Measurements from ENCODE around the gene PPT1.
A peak's percentile ranks its signal among the peaks of the same experiment; 100 is the strongest.

Gene PPT1

GRCh38 chr1:40140211-40140973 is 43.3 kb upstream of the PPT1 start:
- no peak overlapping the region for H2BK15ac ChIP-seq (ENCODE audit: low read depth, poor library complexity, severe bottlenecking)
- H3K79me1 ChIP-seq (replicated peaks; ENCODE audit: low read length, poor library complexity, severe bottlenecking), result no peaks in the 10 kb centered on the region
- H3K4me3 ChIP-seq (ENCODE audit: insufficient read depth in 1 of 2, low read depth in 1 of 2, low read length in 2 of 2), result no peak overlapping the region
- H3K9me3 ChIP-seq (ENCODE audit: control insufficient read depth, low read length), result no peaks in the 10 kb centered on the region
- H2AFZ ChIP-seq (ENCODE audit: low read depth, low read length), result peak overlapping the region; percentile 18
- peaks cover 16 to 24% of the 10 kb centered on the region in 2 experiments for H3K27me3 ChIP-seq (ENCODE audit: control insufficient read depth in 1 of 2, insufficient read depth in 1 of 2, low read length in 2 of 2)
- H3K14ac ChIP-seq (ENCODE audit: low read length in 2 of 2), result no peak overlapping the region
- peak; percentile 68 for DNase-seq
- peaks cover 3% of the 10 kb centered on the region for H3K4me1 ChIP-seq (ENCODE audit: control insufficient read depth, insufficient read depth, low read depth, low read length)
- H3K18ac ChIP-seq (ENCODE audit: low read depth in 1 of 2, low read length in 2 of 2), result no peak overlapping the region
- H3K23ac ChIP-seq (ENCODE audit: low read length in 2 of 2), result no peak overlapping the region
- no peak overlapping the region for H3K4me2 ChIP-seq (ENCODE audit: low read length, poor library complexity, severe bottlenecking)
- H3K4ac ChIP-seq (ENCODE audit: low read depth in 1 of 2, low read length in 2 of 2), result no peak overlapping the region
- no peak overlapping the region for H2BK120ac ChIP-seq (ENCODE audit: low read depth, low read length)
- no peak overlapping the region for H3K27ac ChIP-seq (ENCODE audit: low read length, poor library complexity, severe bottlenecking)
- no peak overlapping the region for H3K9ac ChIP-seq (ENCODE audit: low read length)
- H4K8ac ChIP-seq (ENCODE audit: low read length), result peak overlapping the region; percentile 52
- no peak overlapping the region for H2BK12ac ChIP-seq (ENCODE audit: low read length in 2 of 2)
- H2AK5ac ChIP-seq (ENCODE audit: low read length, severe bottlenecking), result no peak overlapping the region
- H3K36me3 ChIP-seq (ENCODE audit: control insufficient read depth in 1 of 2, insufficient read depth in 2 of 2, low read depth in 1 of 2, low read length in 2 of 2), result no peaks in the 10 kb centered on the region
- no peak overlapping the region for H4K91ac ChIP-seq (ENCODE audit: low read length)
- WGBS, result 65% methylated on average over 4 of the region's 7 CpGs
- H2BK5ac ChIP-seq (ENCODE audit: low read depth, low read length, poor library complexity, severe bottlenecking), result no peak overlapping the region

DNA sequence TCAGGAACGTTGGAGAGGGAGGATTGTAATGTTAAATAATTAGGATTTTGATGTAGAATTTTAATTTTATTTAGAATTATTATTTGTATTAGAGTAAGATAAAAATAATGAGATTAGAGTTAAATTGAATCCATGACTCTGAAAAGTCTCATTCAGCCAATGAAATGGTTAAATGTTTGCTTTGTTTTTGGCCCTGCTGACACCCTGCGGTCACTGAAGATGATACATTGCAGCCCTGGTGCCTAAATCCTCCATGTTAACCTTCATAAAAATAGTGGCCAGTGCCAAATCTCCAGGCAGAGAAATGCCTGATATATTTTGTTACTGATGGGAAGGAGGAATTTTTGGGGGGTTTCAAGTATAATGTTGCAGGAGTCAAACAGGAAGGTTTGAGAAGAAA is 36.8 kb upstream of the PPT1 start:
- Histone ChIP-seq H2AK5ac (ENCODE audit: low read length, severe bottlenecking) (no peak overlapping the region), H3K18ac (ENCODE audit: low read depth in 1 of 2, low read length in 2 of 2) (no peak overlapping the region), H3K4me1 (ENCODE audit: control insufficient read depth, insufficient read depth, low read depth, low read length) (no peaks in the 10 kb centered on the region), H3K23ac (ENCODE audit: low read length in 2 of 2) (no peak overlapping the region), H3K27me3 (ENCODE audit: control insufficient read depth in 1 of 2, insufficient read depth in 1 of 2, low read length in 2 of 2) (peaks cover 0 to 22% of the 10 kb centered on the region in 2 experiments), H2BK5ac (ENCODE audit: low read depth, low read length, poor library complexity, severe bottlenecking) (no peak overlapping the region), H3K4me3 (ENCODE audit: insufficient read depth in 1 of 2, low read depth in 1 of 2, low read length in 2 of 2) (no peak overlapping the region), H3K79me1 (replicated peaks; ENCODE audit: low read length, poor library complexity, severe bottlenecking) (no peaks in the 10 kb centered on the region), H3K4me2 (ENCODE audit: low read length, poor library complexity, severe bottlenecking) (no peak overlapping the region), H3K9me3 (ENCODE audit: control insufficient read depth, low read length) (peaks cover 8% of the 10 kb centered on the region), H3K36me3 (ENCODE audit: control insufficient read depth in 1 of 2, insufficient read depth in 2 of 2, low read depth in 1 of 2, low read length in 2 of 2) (no peaks in the 10 kb centered on the region), H2BK12ac (ENCODE audit: low read length in 2 of 2) (no peak overlapping the region), H4K8ac (ENCODE audit: low read length) (no peak overlapping the region), H4K91ac (ENCODE audit: low read length) (no peak overlapping the region), H3K9ac (ENCODE audit: low read length) (no peak overlapping the region), H3K4ac (ENCODE audit: low read depth in 1 of 2, low read length in 2 of 2) (no peak overlapping the region), H2BK120ac (ENCODE audit: low read depth, low read length) (no peak overlapping the region), H2BK15ac (ENCODE audit: low read depth, poor library complexity, severe bottlenecking) (no peak overlapping the region), H2AFZ (ENCODE audit: low read depth, low read length) (no peak overlapping the region), H3K27ac (ENCODE audit: low read length, poor library complexity, severe bottlenecking) (no peak overlapping the region), H3K14ac (ENCODE audit: low read length in 2 of 2) (no peak overlapping the region)
- 90% methylated on average over 1 of the region's 2 CpGs for WGBS
- DNase-seq, result no peak

DNA sequence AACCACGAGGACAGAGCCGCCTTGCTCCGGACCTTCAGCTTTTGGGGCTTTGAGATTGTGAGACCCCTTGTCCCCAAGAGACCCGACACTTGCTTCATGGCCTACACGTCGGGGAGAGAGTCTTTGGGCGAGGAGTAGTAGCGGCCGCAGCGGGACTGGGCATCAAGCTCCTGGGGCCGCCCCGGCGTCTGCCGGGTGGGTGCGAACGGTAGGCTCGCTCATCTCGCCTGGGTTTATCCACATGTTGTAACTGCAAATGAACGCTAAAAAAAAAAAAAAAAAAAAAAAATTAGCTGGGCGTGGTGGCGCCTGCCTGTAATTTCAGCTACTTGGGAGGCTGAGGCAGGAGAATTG is 36.2 kb upstream of the PPT1 start:
- Histone ChIP-seq H3K4me3 (ENCODE audit: insufficient read depth in 1 of 2, low read depth in 1 of 2, low read length in 2 of 2) (peak overlapping the region in 1 of 2 experiments; percentile 76), H3K4me1 (ENCODE audit: control insufficient read depth, insufficient read depth, low read depth, low read length) (no peaks in the 10 kb centered on the region), H3K36me3 (ENCODE audit: control insufficient read depth in 1 of 2, insufficient read depth in 2 of 2, low read depth in 1 of 2, low read length in 2 of 2) (no peaks in the 10 kb centered on the region), H3K4ac (ENCODE audit: low read depth in 1 of 2, low read length in 2 of 2) (no peak overlapping the region), H2BK120ac (ENCODE audit: low read depth, low read length) (no peak overlapping the region), H3K79me1 (replicated peaks; ENCODE audit: low read length, poor library complexity, severe bottlenecking) (no peaks in the 10 kb centered on the region), H3K4me2 (ENCODE audit: low read length, poor library complexity, severe bottlenecking) (no peak overlapping the region), H3K14ac (ENCODE audit: low read length in 2 of 2) (no peak overlapping the region), H3K18ac (ENCODE audit: low read depth in 1 of 2, low read length in 2 of 2) (no peak overlapping the region), H3K9ac (ENCODE audit: low read length) (peak overlapping the region; percentile 75), H3K27ac (ENCODE audit: low read length, poor library complexity, severe bottlenecking) (no peak overlapping the region), H2AK5ac (ENCODE audit: low read length, severe bottlenecking) (no peak overlapping the region), H2AFZ (ENCODE audit: low read depth, low read length) (no peak overlapping the region), H3K23ac (ENCODE audit: low read length in 2 of 2) (no peak overlapping the region), H2BK15ac (ENCODE audit: low read depth, poor library complexity, severe bottlenecking) (no peak overlapping the region), H2BK5ac (ENCODE audit: low read depth, low read length, poor library complexity, severe bottlenecking) (no peak overlapping the region), H3K27me3 (ENCODE audit: control insufficient read depth in 1 of 2, insufficient read depth in 1 of 2, low read length in 2 of 2) (peaks cover 0 to 22% of the 10 kb centered on the region in 2 experiments), H4K91ac (ENCODE audit: low read length) (no peak overlapping the region), H4K8ac (ENCODE audit: low read length) (no peak overlapping the region), H3K9me3 (ENCODE audit: control insufficient read depth, low read length) (peaks cover 8% of the 10 kb centered on the region), H2BK12ac (ENCODE audit: low read length in 2 of 2) (no peak overlapping the region)
- DNase-seq, result no peak
- WGBS, result 96% methylated on average over 21 of the region's 21 CpGs

- no peak overlapping the region for H3K4me2 ChIP-seq (ENCODE audit: low read length, poor library complexity, severe bottlenecking)
- WGBS, result 94% methylated on average over 44 of the region's 44 CpGs
- H3K4me1 ChIP-seq (ENCODE audit: control insufficient read depth, insufficient read depth, low read depth, low read length), result no peaks in the 10 kb centered on the region
- no peak overlapping the region for H3K23ac ChIP-seq (ENCODE audit: low read length in 2 of 2)
- no peaks in the 10 kb centered on the region for H3K79me1 ChIP-seq (replicated peaks; ENCODE audit: low read length, poor library complexity, severe bottlenecking)
- no peak overlapping the region for H4K91ac ChIP-seq (ENCODE audit: low read length)
- H3K36me3 ChIP-seq (ENCODE audit: control insufficient read depth in 1 of 2, insufficient read depth in 2 of 2, low read depth in 1 of 2, low read length in 2 of 2), result no peaks in the 10 kb centered on the region
- H2AK5ac ChIP-seq (ENCODE audit: low read length, severe bottlenecking), result no peak overlapping the region
- no peak overlapping the region for H2AFZ ChIP-seq (ENCODE audit: low read depth, low read length)
- H2BK15ac ChIP-seq (ENCODE audit: low read depth, poor library complexity, severe bottlenecking), result no peak overlapping the region
- H3K9me3 ChIP-seq (ENCODE audit: control insufficient read depth, low read length), result peaks cover 8% of the 10 kb centered on the region
- H3K4ac ChIP-seq (ENCODE audit: low read depth in 1 of 2, low read length in 2 of 2), result no peak overlapping the region
- no peak overlapping the region for H3K18ac ChIP-seq (ENCODE audit: low read depth in 1 of 2, low read length in 2 of 2)
- no peak overlapping the region for H2BK12ac ChIP-seq (ENCODE audit: low read length in 2 of 2)
- H3K27me3 ChIP-seq (ENCODE audit: control insufficient read depth in 1 of 2, insufficient read depth in 1 of 2, low read length in 2 of 2), result peaks cover 0 to 26% of the 10 kb centered on the region in 2 experiments
- H3K9ac ChIP-seq (ENCODE audit: low read length), result peak overlapping the region; percentile 75
- no peak overlapping the region for H3K27ac ChIP-seq (ENCODE audit: low read length, poor library complexity, severe bottlenecking)
- H3K14ac ChIP-seq (ENCODE audit: low read length in 2 of 2), result no peak overlapping the region
- DNase-seq, result no peak
- peak overlapping the region in 1 of 2 experiments; percentile 76 for H3K4me3 ChIP-seq (ENCODE audit: insufficient read depth in 1 of 2, low read depth in 1 of 2, low read length in 2 of 2)
- no peak overlapping the region for H2BK120ac ChIP-seq (ENCODE audit: low read depth, low read length)
- no peak overlapping the region for H2BK5ac ChIP-seq (ENCODE audit: low read depth, low read length, poor library complexity, severe bottlenecking)
- H4K8ac ChIP-seq (ENCODE audit: low read length), result no peak overlapping the region
These were observed 35.6 kb upstream of the PPT1 start for GRCh38 chr1:40132383-40133311.

Measured in mesenchymal stem cell (in vitro differentiated cells and primary cell).